GM18520 (cell line): ENCODE data around the gene PRR36.
"Not testable (repeated sequence)": the region's sequence is repeated elsewhere in the genome, so short reads cannot be mapped to it uniquely, and the experiment has no call there.

Experiments used
- ATAC-seq: cut with Tn5 transposase; IDR thresholded peaks from one replicate; pipeline ENCODE4 v1.9.1; 2021; ENCODE audit not compliant: unreplicated experiment

PRR36 gene

GRCh38 chr19:7900401-7900870 lies 26.2 kb upstream of the PRR36 start:
- ATAC-seq = no peak

GRCh38 chr19:7899751-7900378 lies 25.7 kb upstream of the PRR36 start:
- no peak for ATAC-seq

GRCh38 chr19:7898967-7899366 lies 24.8 kb upstream of the PRR36 start:
- ATAC-seq = no peak

- ATAC-seq = no peak
These were observed 23.1 kb upstream of the PRR36 start for GRCh38 chr19:7897292-7897691.

GRCh38 chr19:7895565-7895964 lies 21.4 kb upstream of the PRR36 start:
- no peak for ATAC-seq

GRCh38 chr19:7894612-7895309 lies 20.6 kb upstream of the PRR36 start:
- ATAC-seq = no peak

- not testable (repeated sequence) for ATAC-seq
These were observed 19.3 kb upstream of the PRR36 start for GRCh38 chr19:7893362-7894101.

GRCh38 chr19:7888826-7889217 lies 14.6 kb upstream of the PRR36 start:
- no peak for ATAC-seq

- ATAC-seq = no peak
These were observed 14.1 kb upstream of the PRR36 start, which contains the start of gene LRRC8E for GRCh38 chr19:7888145-7888825. LRRC8E (plus strand) TSS chr19:7888510; CDS start chr19:7895604, 7,094 bp downstream.

- no peak for ATAC-seq
These were observed 13.4 kb upstream of the PRR36 start for GRCh38 chr19:7887408-7888144.

- ATAC-seq = no peak
These were observed 11.6 kb upstream of the PRR36 start for GRCh38 chr19:7885818-7886217.

GRCh38 chr19:7883796-7884570 lies 9.8 kb upstream of the PRR36 start:
- no peak for ATAC-seq

GRCh38 chr19:7883105-7883504 lies 8.9 kb upstream of the PRR36 start:
- ATAC-seq = no peak

GRCh38 chr19:7881910-7882309 lies 7.7 kb upstream of the PRR36 start:
- no peak for ATAC-seq

- ATAC-seq = no peak
These were observed 5.6 kb upstream of the PRR36 start for GRCh38 chr19:7879836-7880235.

GRCh38 chr19:7879111-7879807 lies 5.1 kb upstream of the PRR36 start:
- no peak for ATAC-seq

GRCh38 chr19:7877249-7877836 lies 3.2 kb upstream of the PRR36 start:
- no peak for ATAC-seq

- ATAC-seq = no peak
These were observed 695 bp upstream of the PRR36 start for GRCh38 chr19:7874897-7875273.
